GM21786 (cell line): ENCODE data around the gene TACC2.

Source experiments
- ATAC-seq: cut with Tn5 transposase; IDR thresholded peaks from one replicate; pipeline ENCODE4 v1.9.1; 2021; ENCODE audit not compliant: unreplicated experiment

TACC2 gene

GRCh38 chr10:122213766-122214165 is 224.8 kb downstream of the TACC2 start:
- no peak for ATAC-seq

- ATAC-seq = no peak
Measured at GRCh38 chr10:122216047-122216446, 227.1 kb downstream of the TACC2 start.

GRCh38 chr10:122219340-122219739 is 230.4 kb downstream of the TACC2 start:
- no peak for ATAC-seq

- no peak for ATAC-seq
Measured at GRCh38 chr10:122220736-122221135, 231.8 kb downstream of the TACC2 start.

DNA sequence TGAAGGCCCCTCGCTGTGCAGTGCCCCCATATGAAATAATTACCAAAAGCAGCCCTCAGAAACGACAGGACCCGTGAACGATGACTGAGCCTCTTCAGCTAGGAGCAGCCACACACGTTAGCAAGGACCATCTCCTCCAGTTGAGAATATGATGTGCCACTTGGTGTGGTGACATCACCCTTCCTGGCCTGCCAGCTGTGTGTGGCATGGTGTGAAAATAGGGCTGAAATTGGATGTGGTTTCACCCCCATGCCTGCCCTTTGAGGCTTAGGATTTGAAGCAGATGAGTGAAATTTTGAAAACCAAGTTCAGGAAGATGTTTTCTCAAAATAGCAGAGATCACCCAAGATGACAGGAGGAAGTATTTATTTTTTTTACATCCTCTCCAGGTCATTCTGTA is 233.0 kb downstream of the TACC2 start:
- no peak for ATAC-seq

GRCh38 chr10:122222638-122223037 is 233.7 kb downstream of the TACC2 start:
- ATAC-seq = no peak

DNA sequence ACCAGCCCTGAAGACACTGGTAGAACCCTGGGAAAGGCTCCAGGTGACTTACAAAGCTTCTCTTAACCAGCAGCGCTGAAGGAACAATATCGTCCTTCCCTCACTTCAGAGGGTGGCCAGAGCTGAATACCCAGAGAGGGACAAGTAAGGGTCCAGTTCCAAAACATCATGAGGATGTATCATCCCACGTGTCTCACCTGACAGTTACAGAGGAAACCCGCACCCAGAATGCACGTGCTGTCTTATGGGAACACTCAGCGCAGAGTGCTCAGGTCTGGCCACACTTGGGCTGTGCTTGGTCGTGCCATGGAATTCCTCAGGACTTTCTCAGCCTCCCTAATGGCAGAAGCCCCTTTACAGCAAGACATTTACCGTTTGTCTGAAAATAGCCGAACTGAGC is 235.2 kb downstream of the TACC2 start:
- no peak for ATAC-seq

DNA sequence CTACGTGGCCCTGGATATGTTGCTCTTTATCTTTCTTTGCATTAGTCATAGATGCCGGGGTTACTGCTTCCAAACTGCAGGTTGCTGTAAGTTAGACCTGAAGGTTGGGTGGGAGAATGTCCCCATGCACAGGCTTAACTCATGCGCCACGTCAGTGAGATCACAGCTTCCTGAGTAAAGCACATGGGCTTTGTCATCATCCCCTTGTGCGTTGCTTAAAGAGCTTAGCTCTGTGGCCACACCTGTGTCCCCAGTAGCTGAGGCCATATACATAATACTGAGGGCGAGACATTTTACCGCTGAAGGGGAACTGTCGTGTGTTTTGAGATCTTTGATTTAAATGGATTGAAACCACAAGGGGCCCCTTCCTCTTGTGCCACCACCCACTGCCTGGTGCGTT is 236.4 kb downstream of the TACC2 start:
- ATAC-seq = no peak

GRCh38 chr10:122227754-122228153 is 238.8 kb downstream of the TACC2 start:
- ATAC-seq = no peak

DNA sequence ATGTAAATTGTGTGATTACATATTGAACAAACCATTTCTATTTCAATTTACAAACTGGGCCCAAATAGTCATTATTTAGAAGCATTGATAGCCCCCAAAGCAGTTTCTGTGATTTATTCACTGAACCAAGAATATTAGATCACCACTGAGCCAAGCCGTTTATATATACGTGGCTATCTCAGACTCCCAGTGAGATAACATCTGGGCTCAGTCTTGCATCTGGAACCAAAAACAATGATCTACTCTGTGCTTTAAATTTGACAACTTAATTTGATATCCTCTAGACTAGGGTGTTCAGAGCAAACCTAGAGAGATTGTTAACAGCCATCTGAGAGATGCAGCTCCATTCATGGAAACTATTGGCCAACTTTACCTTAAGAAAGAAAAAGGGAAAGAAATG is 240.7 kb downstream of the TACC2 start:
- ATAC-seq = no peak

GRCh38 chr10:122230222-122230621 is 241.3 kb downstream of the TACC2 start:
- no peak for ATAC-seq

GRCh38 chr10:122232769-122233168 is 243.8 kb downstream of the TACC2 start:
- no peak for ATAC-seq

- no peak for ATAC-seq
Measured at GRCh38 chr10:122233857-122234348, 244.9 kb downstream of the TACC2 start.

- ATAC-seq = no peak
Measured at GRCh38 chr10:122234416-122234815, 245.5 kb downstream of the TACC2 start.

DNA sequence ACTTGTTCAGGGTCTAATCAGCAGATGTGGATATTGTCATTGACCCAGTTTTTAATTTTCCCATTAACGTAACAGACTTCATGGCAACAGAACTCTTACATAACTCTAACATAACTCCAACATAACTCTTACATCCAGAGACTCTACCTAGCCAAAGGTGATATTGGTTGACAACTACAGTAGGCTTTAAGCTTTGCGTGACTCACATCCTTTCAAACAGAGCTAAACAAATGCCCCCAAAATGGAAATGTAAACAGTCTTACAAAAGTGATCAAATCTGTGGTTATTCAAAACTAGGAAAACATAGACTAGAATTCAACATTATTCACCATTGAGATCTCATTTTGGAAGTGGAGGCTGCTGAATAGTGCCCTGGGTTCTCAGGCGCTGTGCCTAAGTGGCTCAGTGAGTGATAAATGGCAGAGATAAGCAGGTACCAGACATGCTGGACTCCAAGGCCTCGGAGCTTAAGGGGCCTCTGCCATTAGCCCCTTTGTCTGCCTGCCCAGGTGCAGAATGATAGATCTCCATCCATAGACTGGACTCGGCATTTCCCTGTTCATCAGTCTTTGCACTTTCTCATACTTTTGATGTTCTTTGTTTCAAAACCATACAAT is 247.8 kb downstream of the TACC2 start:
- no peak for ATAC-seq

DNA sequence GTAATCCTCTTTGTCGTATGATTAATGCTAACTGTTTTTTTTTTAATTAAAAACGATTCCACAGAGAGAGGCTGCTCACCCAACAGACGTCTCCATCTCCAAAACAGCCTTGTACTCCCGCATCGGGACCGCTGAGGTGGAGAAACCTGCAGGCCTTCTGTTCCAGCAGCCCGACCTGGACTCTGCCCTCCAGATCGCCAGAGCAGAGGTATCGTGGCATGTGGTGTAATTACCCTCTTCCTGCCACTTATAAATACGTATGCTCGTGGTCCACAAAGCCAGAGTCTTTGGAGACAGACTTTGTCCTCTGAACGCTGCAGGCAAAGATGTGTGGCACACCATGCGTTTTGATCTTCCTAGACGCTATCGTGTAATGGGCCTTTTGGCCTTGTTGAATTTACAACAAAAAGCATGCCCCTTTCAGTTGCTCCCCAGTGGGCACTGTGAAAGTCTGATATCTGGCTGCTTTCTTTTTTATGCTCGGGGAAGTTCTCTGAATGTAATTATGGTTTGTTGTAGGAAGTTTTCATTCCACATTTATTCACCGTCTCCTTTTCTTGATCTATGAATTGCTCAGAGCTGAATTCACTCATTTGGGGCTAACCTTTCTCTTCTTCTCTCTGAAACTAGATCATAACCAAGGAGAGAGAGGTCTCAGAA is 248.5 kb downstream of the TACC2 start:
- ATAC-seq = no peak

DNA sequence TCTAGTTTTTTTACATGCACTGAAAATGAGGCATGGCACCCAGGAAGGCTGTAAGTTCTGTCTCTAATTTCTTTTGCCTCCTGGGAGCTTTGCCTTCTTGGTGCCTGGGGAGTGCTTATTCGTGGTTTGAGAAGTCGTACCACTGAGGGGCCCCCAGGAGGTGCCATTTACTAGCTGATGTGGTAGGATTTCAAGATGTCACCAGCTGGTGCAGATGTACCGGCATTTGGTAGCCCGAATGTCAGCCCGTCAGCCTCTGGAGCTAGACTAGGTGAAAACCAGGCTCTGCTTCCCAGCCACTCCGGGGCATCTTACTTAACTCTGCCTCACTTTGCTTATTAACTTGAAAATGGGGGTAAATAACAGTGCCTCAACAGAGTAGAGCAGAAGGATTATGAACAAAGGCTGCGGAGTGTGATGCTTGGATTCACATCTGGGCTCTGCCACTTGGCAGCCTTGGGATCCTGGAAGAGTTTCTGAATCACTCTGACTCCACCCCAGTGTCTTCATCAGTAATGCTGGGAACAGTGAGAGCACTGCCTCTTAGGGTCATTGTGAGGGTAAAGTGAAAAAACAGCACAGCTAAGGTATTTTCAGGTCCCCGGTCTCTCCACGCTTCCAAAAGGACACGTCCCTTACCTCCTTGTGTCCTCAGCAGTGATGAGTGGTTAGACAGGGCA is 250.8 kb downstream of the TACC2 start:
- no peak for ATAC-seq

GRCh38 chr10:122240401-122240800 is 251.4 kb downstream of the TACC2 start:
- ATAC-seq = no peak

DNA sequence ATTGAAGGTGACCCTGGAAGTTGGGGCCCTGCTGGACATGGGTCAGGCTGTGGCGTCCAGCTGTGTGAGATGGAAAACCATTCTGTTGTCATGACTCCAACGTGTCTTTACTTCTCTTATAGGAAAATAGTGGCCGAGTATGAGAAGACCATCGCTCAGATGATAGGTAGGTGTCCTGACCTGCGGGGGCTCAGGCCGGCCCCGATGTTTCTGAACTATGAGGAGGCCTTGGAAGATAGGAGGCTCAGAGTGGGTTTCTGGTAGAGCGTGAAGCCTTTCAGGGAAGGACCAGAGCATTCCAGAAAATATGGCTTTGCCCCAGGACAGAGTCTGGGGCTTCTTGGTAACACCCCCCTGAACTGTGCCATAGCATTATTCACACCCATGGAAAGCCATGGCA is 252.9 kb downstream of the TACC2 start:
- no peak for ATAC-seq

GRCh38 chr10:122243550-122243949 is 254.6 kb downstream of the TACC2 start:
- ATAC-seq = no peak

GRCh38 chr10:122244001-122244975 is 255.3 kb downstream of the TACC2 start:
- no peak for ATAC-seq
